Mesenchymal stem cell (in vitro differentiated cells and primary cell): ENCODE measurements around the gene RABGGTB.
A peak's percentile ranks its signal among the peaks of the same experiment; 100 is the strongest.

Source experiments
- DNase-seq: peaks from one replicate; pipeline ENCODE4 v3.0.0-alpha.2; 2013
- H2AFZ ChIP-seq: one replicate; pipeline ENCODE4 v1.6.1; 2013; ENCODE audit warnings: low read depth, mild to moderate bottlenecking, control low read depth, inconsistent platforms, low read length, moderate library complexity
- H2AK5ac ChIP-seq: 2 replicates; pipeline ENCODE4 v1.6.1; 2013; ENCODE audit warnings: low read length, moderate library complexity, mild to moderate bottlenecking, inconsistent platforms; ENCODE audit not compliant: severe bottlenecking
- H2BK120ac ChIP-seq: one replicate; pipeline ENCODE4 v1.6.1; 2013; ENCODE audit warnings: low read depth, mild to moderate bottlenecking, inconsistent platforms, low read length, moderate library complexity
- H2BK12ac ChIP-seq, 2 experiments: one replicate each; pipeline ENCODE4 v1.6.1; 2013; ENCODE audit warnings: inconsistent platforms in 2 of 2, low read length in 2 of 2, mild to moderate bottlenecking in 2 of 2, moderate library complexity in 2 of 2, control low read depth in 1 of 2
- H2BK15ac ChIP-seq: one replicate; pipeline ENCODE4 v1.6.1; 2013; ENCODE audit warnings: mild to moderate bottlenecking, low read depth, inconsistent platforms; ENCODE audit not compliant: poor library complexity, severe bottlenecking
- H2BK5ac ChIP-seq: 2 replicates; pipeline ENCODE4 v1.6.1; 2013; ENCODE audit warnings: low read depth, mild to moderate bottlenecking, low read length, control low read depth, inconsistent platforms; ENCODE audit not compliant: poor library complexity, severe bottlenecking
- H3K14ac ChIP-seq, 2 experiments: one replicate each; pipeline ENCODE4 v1.6.1; 2013; ENCODE audit warnings: inconsistent platforms in 2 of 2, low read length in 2 of 2, control low read depth in 1 of 2, mild to moderate bottlenecking in 1 of 2, moderate library complexity in 1 of 2
- H3K18ac ChIP-seq, 2 experiments: one replicate each; pipeline ENCODE4 v1.6.1; 2013; ENCODE audit warnings: inconsistent platforms in 2 of 2, low read length in 2 of 2, control low read depth in 1 of 2, low read depth in 1 of 2, mild to moderate bottlenecking in 1 of 2
- H3K23ac ChIP-seq, 2 experiments: one replicate each; pipeline ENCODE4 v1.6.1; 2013; ENCODE audit warnings: inconsistent platforms in 2 of 2, low read length in 2 of 2, mild to moderate bottlenecking in 2 of 2, moderate library complexity in 2 of 2, control low read depth in 1 of 2
- H3K27ac ChIP-seq: 2 replicates; pipeline ENCODE4 v1.5.1; 2013; ENCODE audit warnings: mild to moderate bottlenecking, moderate library complexity, low read length, control low read depth, inconsistent platforms; ENCODE audit not compliant: poor library complexity, severe bottlenecking
- H3K27me3 ChIP-seq, 2 experiments: 2 replicates each; pipeline versions ENCODE4 v1.6.1 to v1.7.0; 2013; ENCODE audit warnings: low read length in 2 of 2, mild to moderate bottlenecking in 2 of 2, moderate library complexity in 2 of 2, control low read depth in 1 of 2, inconsistent platforms in 1 of 2; ENCODE audit not compliant: control insufficient read depth in 1 of 2, insufficient read depth in 1 of 2
- H3K36me3 ChIP-seq, 2 experiments: 2 replicates each; pipeline versions ENCODE4 v1.6.1 to v1.7.0; 2013; ENCODE audit warnings: low read length in 2 of 2, control low read depth in 1 of 2, inconsistent platforms in 1 of 2, low read depth in 1 of 2, mild to moderate bottlenecking in 1 of 2; ENCODE audit not compliant: insufficient read depth in 2 of 2, control insufficient read depth in 1 of 2
- H3K4ac ChIP-seq, 2 experiments: one replicate each; pipeline ENCODE4 v1.6.1; 2013; ENCODE audit warnings: inconsistent platforms in 2 of 2, low read length in 2 of 2, mild to moderate bottlenecking in 2 of 2, moderate library complexity in 2 of 2, control low read depth in 1 of 2, low read depth in 1 of 2
- H3K4me1 ChIP-seq: 2 replicates; pipeline ENCODE4 v1.6.1; 2013; ENCODE audit warnings: low read depth, low read length, control low read depth; ENCODE audit not compliant: control insufficient read depth, insufficient read depth
- H3K4me2 ChIP-seq: 2 replicates; pipeline ENCODE4 v1.6.1; 2013; ENCODE audit warnings: low read length, mild to moderate bottlenecking, inconsistent platforms; ENCODE audit not compliant: poor library complexity, severe bottlenecking
- H3K4me3 ChIP-seq, 2 experiments: 2 replicates each; pipeline versions ENCODE4 v1.5.1 to v1.7.0; 2013; ENCODE audit warnings: low read length in 2 of 2, mild to moderate bottlenecking in 2 of 2, control low read depth in 1 of 2, low read depth in 1 of 2; ENCODE audit not compliant: insufficient read depth in 1 of 2
- H3K79me1 ChIP-seq: replicated peaks from 2 replicates; pipeline ENCODE4 v1.6.1; 2013; ENCODE audit warnings: mild to moderate bottlenecking, control low read depth, low read length, inconsistent platforms; ENCODE audit not compliant: poor library complexity, severe bottlenecking
- H3K9ac ChIP-seq: 2 replicates; pipeline ENCODE4 v1.7.0; 2013; ENCODE audit warnings: mild to moderate bottlenecking, low read length, moderate library complexity
- H3K9me3 ChIP-seq: 2 replicates; pipeline ENCODE4 v1.7.0; 2013; ENCODE audit warnings: mild to moderate bottlenecking, low read length; ENCODE audit not compliant: control insufficient read depth
- H4K8ac ChIP-seq: one replicate; pipeline ENCODE4 v1.6.1; 2013; ENCODE audit warnings: inconsistent platforms, mild to moderate bottlenecking, low read length, moderate library complexity
- H4K91ac ChIP-seq: one replicate; pipeline ENCODE4 v1.6.1; 2013; ENCODE audit warnings: mild to moderate bottlenecking, low read length, inconsistent platforms
- WGBS: methylation state at CpG from one replicate; pipeline ENCODE4 v1.1.7; 2013; ENCODE audit warnings: mixed read lengths; 5-methylcytosine and 5-hydroxymethylcytosine counted together

Gene RABGGTB

DNA sequence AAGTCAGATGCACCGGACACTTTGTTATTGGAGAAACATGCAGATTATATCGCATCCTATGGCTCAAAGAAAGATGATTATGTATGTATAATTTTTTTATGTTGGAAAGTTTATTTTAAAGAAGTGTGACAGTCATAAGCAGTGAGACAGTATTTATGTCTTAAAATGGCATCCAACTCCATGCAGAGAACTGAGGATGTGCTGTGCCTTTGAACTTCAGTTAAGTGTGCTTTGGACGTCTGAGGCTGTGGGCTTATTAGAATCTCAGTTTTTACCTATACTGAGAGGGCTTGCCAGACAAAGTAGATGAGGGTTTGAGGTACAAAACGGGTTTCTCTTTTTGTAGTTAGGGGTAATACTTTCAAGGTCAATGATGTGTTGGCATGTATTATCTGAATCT is 1.5 kb downstream of the RABGGTB start:
- H3K9me3 ChIP-seq: no peaks in the 10 kb centered on the region
- peaks cover 4% of the 10 kb centered on the region for H3K79me1 ChIP-seq
- H3K4me1 ChIP-seq: peaks cover 5% of the 10 kb centered on the region
- no peak overlapping the region for H3K14ac ChIP-seq
- H3K18ac ChIP-seq: no peak overlapping the region
- peak overlapping the region; percentile 47 to 93 for H3K4me3 ChIP-seq
- H2AFZ ChIP-seq: no peak overlapping the region
- H2AK5ac ChIP-seq: no peak overlapping the region
- peaks cover 3 to 50% of the 10 kb centered on the region in 2 experiments for H3K36me3 ChIP-seq
- H2BK120ac ChIP-seq: no peak overlapping the region
- DNase-seq: no peak
- H2BK15ac ChIP-seq: no peak overlapping the region
- H3K27ac ChIP-seq: peak overlapping the region; percentile 3
- no peak overlapping the region for H2BK5ac ChIP-seq
- no peak overlapping the region for H4K91ac ChIP-seq
- no peak overlapping the region for H3K4ac ChIP-seq
- H3K23ac ChIP-seq: no peak overlapping the region
- no peaks in the 10 kb centered on the region for H3K27me3 ChIP-seq
- 18% methylated on average over 4 of the region's 4 CpGs for WGBS
- no peak overlapping the region for H2BK12ac ChIP-seq
- peak overlapping the region; percentile 86 for H3K4me2 ChIP-seq
- H4K8ac ChIP-seq: no peak overlapping the region
- peak overlapping the region; percentile 99 for H3K9ac ChIP-seq

DNA sequence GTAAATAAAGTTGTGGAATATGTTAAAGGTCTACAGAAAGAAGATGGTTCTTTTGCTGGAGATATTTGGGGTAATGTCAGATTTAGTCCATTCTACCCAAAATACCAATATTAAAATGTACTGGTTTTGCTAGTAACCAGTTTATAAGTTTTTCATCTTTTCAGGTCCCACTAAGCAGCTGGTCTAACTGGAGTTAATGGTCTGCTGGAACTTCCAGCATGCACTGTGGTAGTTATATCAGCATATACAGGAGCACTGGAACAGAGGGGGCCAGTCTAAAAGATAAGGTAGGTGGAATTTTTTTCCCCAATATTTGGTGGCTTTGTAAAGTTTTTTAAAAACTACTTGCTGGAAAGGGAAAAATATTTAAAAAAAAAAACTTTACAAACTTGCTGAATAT is 3.9 kb downstream of the RABGGTB start:
- H4K8ac ChIP-seq: no peak overlapping the region
- no peak overlapping the region for H3K4ac ChIP-seq
- no peak overlapping the region for H3K18ac ChIP-seq
- no peak for DNase-seq
- H2BK15ac ChIP-seq: no peak overlapping the region
- H2BK120ac ChIP-seq: no peak overlapping the region
- H3K14ac ChIP-seq: no peak overlapping the region
- H3K27ac ChIP-seq: no peak overlapping the region
- H3K4me2 ChIP-seq: peak overlapping the region; percentile 18
- H2AK5ac ChIP-seq: no peak overlapping the region
- no peak overlapping the region for H2BK12ac ChIP-seq
- H2BK5ac ChIP-seq: no peak overlapping the region
- H4K91ac ChIP-seq: no peak overlapping the region
- H3K4me1 ChIP-seq: peaks cover 5% of the 10 kb centered on the region
- peak overlapping the region in 1 of 2 experiments; percentile 93 for H3K4me3 ChIP-seq
- no peaks in the 10 kb centered on the region for H3K27me3 ChIP-seq
- H3K79me1 ChIP-seq: peaks cover 6% of the 10 kb centered on the region
- no peaks in the 10 kb centered on the region for H3K9me3 ChIP-seq
- H3K23ac ChIP-seq: no peak overlapping the region
- H2AFZ ChIP-seq: no peak overlapping the region
- peaks cover 11 to 74% of the 10 kb centered on the region in 2 experiments for H3K36me3 ChIP-seq
- H3K9ac ChIP-seq: peak overlapping the region; percentile 99

DNA sequence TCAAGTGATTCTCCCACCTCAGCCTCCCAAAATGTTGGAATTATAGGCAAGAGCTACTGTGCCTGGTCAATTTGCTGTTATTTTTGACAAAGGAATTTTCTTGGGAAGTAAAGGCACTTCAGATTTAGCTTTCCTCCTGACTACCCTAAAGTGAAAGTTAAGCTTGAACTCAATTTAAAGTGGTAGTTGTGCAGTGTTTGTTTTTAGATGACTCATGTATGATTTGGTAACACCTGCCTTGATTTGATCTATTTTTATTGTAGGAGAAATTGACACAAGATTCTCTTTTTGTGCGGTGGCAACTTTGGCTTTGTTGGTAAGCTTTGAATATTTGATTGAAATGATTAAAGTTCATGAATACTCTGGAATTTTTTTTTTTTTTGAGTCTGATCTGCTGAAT is 5.0 kb downstream of the RABGGTB start:
- no peak overlapping the region for H3K27ac ChIP-seq
- no peak overlapping the region for H3K4me2 ChIP-seq
- H3K4me3 ChIP-seq: peak overlapping the region in 1 of 2 experiments; percentile 93
- no peaks in the 10 kb centered on the region for H3K9me3 ChIP-seq
- H3K4ac ChIP-seq: no peak overlapping the region
- H2BK15ac ChIP-seq: no peak overlapping the region
- no peak overlapping the region for H3K23ac ChIP-seq
- H3K27me3 ChIP-seq: no peaks in the 10 kb centered on the region
- H4K91ac ChIP-seq: no peak overlapping the region
- H2AFZ ChIP-seq: no peak overlapping the region
- WGBS: 94% methylated on average over 1 of the region's 1 CpG
- no peak overlapping the region for H3K18ac ChIP-seq
- peaks cover 8% of the 10 kb centered on the region for H3K4me1 ChIP-seq
- H3K36me3 ChIP-seq: peaks cover 18 to 84% of the 10 kb centered on the region in 2 experiments
- H2BK12ac ChIP-seq: no peak overlapping the region
- no peak overlapping the region for H2BK5ac ChIP-seq
- no peak overlapping the region for H2BK120ac ChIP-seq
- no peak overlapping the region for H2AK5ac ChIP-seq
- H3K14ac ChIP-seq: no peak overlapping the region
- DNase-seq: peak; percentile 56
- H4K8ac ChIP-seq: no peak overlapping the region
- H3K9ac ChIP-seq: peak overlapping the region; percentile 99
- peaks cover 4% of the 10 kb centered on the region for H3K79me1 ChIP-seq

DNA sequence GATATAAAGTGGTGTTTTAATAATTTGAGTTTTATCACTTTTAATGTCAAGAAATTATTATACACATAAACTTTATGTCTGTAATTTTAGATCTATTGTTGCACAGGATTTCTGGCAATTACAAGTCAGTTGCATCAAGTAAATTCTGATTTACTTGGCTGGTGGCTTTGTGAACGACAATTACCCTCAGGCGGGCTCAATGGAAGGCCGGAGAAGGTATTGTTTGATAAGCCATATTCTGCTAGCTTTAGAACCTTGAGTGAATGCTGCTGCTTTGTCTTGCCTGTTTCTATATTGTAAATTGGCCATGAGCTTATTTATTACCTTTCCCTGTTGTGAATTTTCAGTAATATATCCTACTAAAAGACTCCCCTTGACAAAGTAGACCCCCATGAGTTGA is 6.0 kb downstream of the RABGGTB start:
- no peak overlapping the region for H4K91ac ChIP-seq
- H3K79me1 ChIP-seq: peaks cover 4% of the 10 kb centered on the region
- H2BK120ac ChIP-seq: no peak overlapping the region
- no peak overlapping the region for H3K14ac ChIP-seq
- no peak overlapping the region for H3K27ac ChIP-seq
- no peak overlapping the region for H3K4me2 ChIP-seq
- no peak overlapping the region for H3K9ac ChIP-seq
- no peak for DNase-seq
- no peak overlapping the region for H2AFZ ChIP-seq
- H3K9me3 ChIP-seq: no peaks in the 10 kb centered on the region
- H2BK5ac ChIP-seq: no peak overlapping the region
- H3K4me1 ChIP-seq: peaks cover 10% of the 10 kb centered on the region
- 99% methylated on average over 3 of the region's 3 CpGs for WGBS
- H2BK15ac ChIP-seq: no peak overlapping the region
- H2AK5ac ChIP-seq: no peak overlapping the region
- peaks cover 25 to 93% of the 10 kb centered on the region in 2 experiments for H3K36me3 ChIP-seq
- H3K4me3 ChIP-seq: no peak overlapping the region
- H3K27me3 ChIP-seq: no peaks in the 10 kb centered on the region
- no peak overlapping the region for H3K18ac ChIP-seq
- no peak overlapping the region for H2BK12ac ChIP-seq
- H3K4ac ChIP-seq: no peak overlapping the region
- no peak overlapping the region for H3K23ac ChIP-seq
- H4K8ac ChIP-seq: no peak overlapping the region
